ENCODE measurements around the gene TCF4.

DNA sequence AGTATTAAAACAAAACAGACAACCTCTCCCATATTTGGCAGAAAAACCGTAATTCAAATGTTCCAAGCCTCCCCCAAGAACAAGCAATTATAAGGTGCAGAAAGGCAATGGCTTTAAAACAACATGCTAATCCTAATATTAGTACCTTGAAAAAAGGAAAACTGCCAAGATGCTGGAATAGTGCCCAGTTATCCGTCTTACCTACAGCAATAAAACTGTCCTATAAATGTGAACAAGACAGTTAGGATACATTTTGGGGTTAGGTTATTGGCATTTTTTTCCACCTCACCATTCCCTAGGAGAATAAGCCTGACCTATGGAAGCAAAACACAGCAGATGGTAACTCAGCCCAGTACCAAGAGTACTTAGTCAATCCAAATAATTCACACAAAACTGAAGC lies 83.2 kb downstream of the TCF4 start:
- TF ChIP-seq, protein P1, sequence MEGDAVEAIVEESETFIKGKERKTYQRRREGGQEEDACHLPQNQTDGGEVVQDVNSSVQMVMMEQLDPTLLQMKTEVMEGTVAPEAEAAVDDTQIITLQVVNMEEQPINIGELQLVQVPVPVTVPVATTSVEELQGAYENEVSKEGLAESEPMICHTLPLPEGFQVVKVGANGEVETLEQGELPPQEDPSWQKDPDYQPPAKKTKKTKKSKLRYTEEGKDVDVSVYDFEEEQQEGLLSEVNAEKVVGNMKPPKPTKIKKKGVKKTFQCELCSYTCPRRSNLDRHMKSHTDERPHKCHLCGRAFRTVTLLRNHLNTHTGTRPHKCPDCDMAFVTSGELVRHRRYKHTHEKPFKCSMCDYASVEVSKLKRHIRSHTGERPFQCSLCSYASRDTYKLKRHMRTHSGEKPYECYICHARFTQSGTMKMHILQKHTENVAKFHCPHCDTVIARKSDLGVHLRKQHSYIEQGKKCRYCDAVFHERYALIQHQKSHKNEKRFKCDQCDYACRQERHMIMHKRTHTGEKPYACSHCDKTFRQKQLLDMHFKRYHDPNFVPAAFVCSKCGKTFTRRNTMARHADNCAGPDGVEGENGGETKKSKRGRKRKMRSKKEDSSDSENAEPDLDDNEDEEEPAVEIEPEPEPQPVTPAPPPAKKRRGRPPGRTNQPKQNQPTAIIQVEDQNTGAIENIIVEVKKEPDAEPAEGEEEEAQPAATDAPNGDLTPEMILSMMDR (IDR thresholded peaks at IDR 0.05; ENCODE audit: low read depth, low read length, poor library complexity, severe bottlenecking): no peak
- TF ChIP-seq EZH2phosphoT487 (IDR thresholded peaks at IDR 0.05; ENCODE audit: borderline replicate concordance, low read length): no peak

All from DOHH2 (cell line).